K562 treated with DMSO at 1 percent for 24 hours (cell line): ENCODE measurements around the gene TGFBI. TPM values are rescaled to one million over a fixed set of nuclear protein-coding genes. Genes with fewer than 3 reads are reported as not detected.

Source experiments
- total RNA-seq: library from RNA; unstranded; fragments of 300-600 nt; gene quantifications from 2 replicates; pipeline ENCODE4 v1.2.3, GENCODE V29; 2022; ENCODE audit warnings: low read depth; ENCODE audit not compliant: insufficient read depth

Gene TGFBI
- 0.24 TPM in 1 of 2 replicates, not detected in the other for total RNA-seq

GRCh38 chr5:136028782-136029742, at the start of gene TGFBI:
TSS of gene TGFBI (plus strand) at chr5:136028988. CDS start at chr5:136029056, 68 bp downstream.

Other genes with a start within 250 kb of the TGFBI start
- not detected in 2 replicates for gene SLC25A48, start 194.3 kb upstream of the TGFBI start, total RNA-seq
- not detected in 2 replicates for gene IL9, start 133.1 kb upstream of the TGFBI start, total RNA-seq
- gene LECT2, start 74.0 kb upstream of the TGFBI start, total RNA-seq, result not detected in 2 replicates
- gene SMAD5, start 103.9 kb downstream of the TGFBI start, total RNA-seq, result 15.3 and 24.1 TPM in 2 replicates
- 0.16 TPM in 1 of 2 replicates, not detected in the other for gene SMIM32, start 164.2 kb downstream of the TGFBI start, total RNA-seq